ENCODE data around the gene AMDHD1. TPM values are rescaled to one million over a fixed set of nuclear protein-coding genes. Genes with fewer than 3 reads are reported as not detected.

Gene AMDHD1
- total RNA-seq, 1 donor from 2014 or later, result 0.39 TPM

DNA sequence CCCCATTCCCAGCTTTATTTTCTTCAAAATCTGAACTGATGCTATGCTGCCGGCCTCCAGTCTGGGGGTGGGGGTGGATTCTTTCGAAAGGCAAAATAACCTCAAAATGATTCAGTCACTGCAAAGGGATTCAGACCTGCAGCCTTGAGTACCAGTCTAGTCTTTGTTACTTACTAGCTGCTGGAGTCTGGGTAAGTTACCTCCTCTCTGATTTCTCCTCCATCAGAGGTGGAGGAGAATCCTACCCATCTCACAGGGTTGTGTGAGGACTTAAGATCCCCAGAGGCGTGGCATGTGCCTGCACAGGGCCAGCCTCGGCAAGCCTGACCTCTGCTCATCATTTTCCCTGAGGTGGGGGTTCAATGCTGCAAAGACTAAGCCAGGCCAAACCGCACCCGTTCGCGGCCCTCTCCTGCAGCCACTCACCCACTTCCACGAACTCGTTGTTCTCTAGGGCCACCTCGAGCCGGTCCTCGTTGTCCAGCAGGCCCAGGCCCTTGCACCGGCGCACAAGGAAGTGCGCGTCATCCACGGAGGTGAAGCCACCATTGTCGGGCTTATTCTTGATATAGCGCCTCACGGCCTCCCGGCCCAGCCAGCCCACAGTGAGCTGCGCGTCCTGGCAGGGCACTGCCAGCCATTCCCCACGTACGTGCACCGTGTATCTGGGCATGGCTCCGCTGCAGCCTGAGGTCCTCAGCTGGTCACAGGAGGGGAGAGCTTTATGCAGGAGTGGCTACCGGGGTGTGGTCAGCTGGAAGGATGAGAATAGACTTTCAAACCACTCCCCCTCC is 52.3 kb downstream of the AMDHD1 start:
- no peak for DNase-seq (ENCODE audit: low spot score)

- no peak for DNase-seq (ENCODE audit: low spot score)
Observed at GRCh38 chr12:95996034-95996658, 53.0 kb downstream of the AMDHD1 start, which contains the start of gene HAL. TSS of gene HAL (minus strand) at chr12:95996344. CDS start at chr12:95995910, 434 bp downstream.

GRCh38 chr12:95997276-95997675 is 54.1 kb downstream of the AMDHD1 start:
- no peak for DNase-seq (ENCODE audit: low spot score)

DNA sequence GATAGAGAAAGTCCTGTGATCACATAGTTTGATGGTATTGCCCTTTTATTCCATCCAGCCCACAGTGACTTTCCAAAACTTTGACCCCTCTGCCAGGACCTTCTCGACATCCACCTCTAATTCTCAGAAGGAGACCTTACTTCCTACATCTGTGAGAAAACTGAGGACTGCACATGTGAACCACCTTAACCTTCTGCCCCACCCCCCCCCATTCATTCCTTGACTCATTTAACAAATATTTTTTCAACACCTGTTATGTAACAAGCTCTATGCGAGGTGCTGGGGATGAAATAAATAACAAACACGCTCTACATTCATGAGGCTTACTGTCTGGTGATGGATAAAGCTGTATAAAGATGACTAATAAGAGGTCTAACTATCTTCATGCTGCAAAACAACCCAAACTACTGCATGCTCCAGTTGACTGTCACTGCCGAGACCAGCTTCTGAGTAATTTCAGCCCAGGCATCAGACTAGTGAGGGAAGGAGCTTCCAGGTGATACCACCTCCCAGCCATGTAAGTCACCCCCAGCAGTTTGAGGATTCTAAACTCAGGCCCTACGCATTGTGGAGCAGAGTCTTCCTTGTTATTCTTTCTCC is 54.9 kb downstream of the AMDHD1 start:
- no peak for DNase-seq (ENCODE audit: low spot score)

- DNase-seq (ENCODE audit: low spot score), result no peak
Observed at GRCh38 chr12:95998611-95999286, 55.6 kb downstream of the AMDHD1 start.

GRCh38 chr12:95999484-95999883 is 56.4 kb downstream of the AMDHD1 start:
- no peak for DNase-seq (ENCODE audit: low spot score)

DNA sequence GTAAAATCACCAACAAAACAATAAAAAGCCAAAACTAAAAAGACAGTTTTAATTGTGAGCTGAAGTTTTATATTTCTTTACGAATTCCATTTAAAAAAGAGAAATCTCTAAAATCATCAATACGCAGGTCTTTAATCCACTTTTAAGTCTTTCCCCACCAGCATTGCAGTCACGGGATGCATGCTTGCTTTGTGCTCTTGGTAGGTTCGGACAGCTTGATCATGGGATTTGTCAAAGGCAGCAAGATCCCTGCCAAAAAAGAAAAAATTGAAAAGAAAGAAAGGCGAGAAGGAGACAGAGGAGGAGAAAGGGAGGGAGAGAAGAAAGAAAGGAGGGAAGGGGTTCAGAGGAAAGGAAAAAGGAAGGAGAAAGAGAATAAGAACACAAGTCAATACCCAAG is 57.7 kb downstream of the AMDHD1 start:
- DNase-seq (ENCODE audit: low spot score), result no peak

- no peak for DNase-seq (ENCODE audit: low spot score)
Observed at GRCh38 chr12:96006727-96007126, 63.6 kb downstream of the AMDHD1 start.

- DNase-seq (ENCODE audit: low spot score), result no peak
Observed at GRCh38 chr12:96007729-96008128, 64.6 kb downstream of the AMDHD1 start.

DNA sequence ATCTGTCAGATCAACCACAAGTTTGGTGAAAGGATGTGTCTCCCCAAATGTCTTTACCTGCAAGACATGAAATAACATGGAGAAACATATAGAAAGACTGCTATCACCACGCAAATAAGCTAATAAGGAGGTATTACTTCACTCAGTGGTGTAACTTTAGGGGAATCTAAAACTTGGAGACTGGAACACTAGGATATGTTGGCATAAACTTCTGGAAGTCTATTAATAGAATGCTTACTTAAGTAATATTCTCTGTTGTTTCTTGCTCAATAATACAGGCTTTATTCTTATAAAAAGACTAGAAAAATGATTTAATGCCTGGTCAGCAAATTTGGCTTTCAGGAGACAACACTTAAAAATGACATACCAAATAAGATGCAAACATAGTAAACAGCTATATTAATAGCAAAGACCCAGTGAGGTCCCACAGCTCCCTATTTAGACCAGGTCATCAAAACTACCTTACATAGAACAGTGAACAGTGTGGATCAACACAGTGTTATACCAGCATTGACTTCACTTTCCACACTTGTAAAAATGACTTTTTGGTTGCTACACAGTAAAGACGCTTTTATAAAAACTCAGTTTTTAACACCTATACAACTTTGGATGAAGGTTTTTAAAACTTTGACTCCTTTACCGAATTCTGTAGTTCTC is 71.9 kb downstream of the AMDHD1 start:
- no peak for DNase-seq (ENCODE audit: low spot score)

- no peak for DNase-seq (ENCODE audit: low spot score)
Observed at GRCh38 chr12:96015672-96016071, 72.5 kb downstream of the AMDHD1 start.

Other genes starting within 250 kb of the AMDHD1 start
- gene NTN4, start 152.6 kb upstream of the AMDHD1 start, total RNA-seq, result 97.7 TPM
- gene SNRPF, start 84.4 kb upstream of the AMDHD1 start, total RNA-seq, result 29.1 TPM
- gene CCDC38, start 717 bp upstream of the AMDHD1 start, total RNA-seq, result not detected
- gene HAL, start 53.0 kb downstream of the AMDHD1 start, total RNA-seq, result 1.8 TPM
- gene LTA4H, start 92.3 kb downstream of the AMDHD1 start, total RNA-seq, result 64.0 TPM

Measured in ureter (tissue), 1 donor.